Neural progenitor cell (in vitro differentiated cells): Measurements from ENCODE around the gene EGFLAM. TPM values are rescaled to one million over a fixed set of nuclear protein-coding genes. Genes with fewer than 3 reads are reported as not detected.

Experiments
- DNase-seq: peaks from one replicate; pipeline ENCODE4 v3.0.0-alpha.2; 2016; ENCODE audit warnings: low spot score
- H2AFZ ChIP-seq: fragments of 200-600 bp; sonication (generic); replicated peaks from 2 replicates; pipeline ENCODE4 v1.6.1; 2016; ENCODE audit warnings: antibody characterized with exemption
- H3F3A ChIP-seq: fragments of 200-600 bp; sonication (generic); 2 replicates; pipeline ENCODE4 v1.6.1; 2016; ENCODE audit warnings: antibody characterized with exemption, low read depth
- H3K27ac ChIP-seq: fragments of 200-600 bp; sonication (generic); 2 replicates; pipeline ENCODE4 v1.5.1; 2016; ENCODE audit warnings: mild to moderate bottlenecking
- H3K27me3 ChIP-seq: fragments of 200-600 bp; sonication (generic); 2 replicates; pipeline ENCODE4 v1.6.1; 2016; ENCODE audit warnings: mild to moderate bottlenecking, moderate library complexity
- H3K36me3 ChIP-seq: fragments of 200-600 bp; sonication (generic); 2 replicates; pipeline ENCODE4 v1.5.1; 2016
- H3K4me1 ChIP-seq: fragments of 200-600 bp; sonication (generic); 2 replicates; pipeline ENCODE4 v1.6.1; 2016; ENCODE audit warnings: mixed run types
- H3K4me2 ChIP-seq: fragments of 200-600 bp; sonication (generic); 2 replicates; pipeline ENCODE4 v1.6.1; 2016
- H3K4me3 ChIP-seq: fragments of 200-600 bp; sonication (generic); 2 replicates; pipeline ENCODE4 v1.5.1; 2016
- H3K79me2 ChIP-seq: fragments of 200-600 bp; sonication (generic); 2 replicates; pipeline ENCODE4 v1.6.1; 2016; ENCODE audit warnings: low read depth
- H3K9ac ChIP-seq: fragments of 200-600 bp; sonication (generic); 2 replicates; pipeline ENCODE4 v1.6.1; 2016
- H3K9me3 ChIP-seq: fragments of 200-600 bp; sonication (generic); 2 replicates; pipeline ENCODE4 v1.5.1; 2016; ENCODE audit warnings: low read depth
- H4K20me1 ChIP-seq: fragments of 200-600 bp; sonication (generic); 2 replicates; pipeline ENCODE4 v1.6.1; 2016; ENCODE audit warnings: low read depth
- H3K27ac Mint-ChIP-seq: 3 replicates; pipeline ENCODE4 v1.8.0; 2021; ENCODE audit warnings: mixed read lengths
- H3K27me3 Mint-ChIP-seq: 2 replicates; pipeline ENCODE4 v1.8.0; 2022; ENCODE audit warnings: low read depth, mild to moderate bottlenecking, inconsistent platforms, moderate library complexity, mixed read lengths; ENCODE audit not compliant: insufficient read depth
- H3K36me3 Mint-ChIP-seq: 3 replicates; pipeline ENCODE4 v1.8.0; 2021; ENCODE audit warnings: mixed read lengths
- H3K4me1 Mint-ChIP-seq: 3 replicates; pipeline ENCODE4 v1.8.0; 2021; ENCODE audit warnings: mixed read lengths
- H3K4me3 Mint-ChIP-seq: 3 replicates; pipeline ENCODE4 v1.8.0; 2021; ENCODE audit warnings: mild to moderate bottlenecking, moderate library complexity, mixed read lengths
- H3K9me3 Mint-ChIP-seq: 3 replicates; pipeline ENCODE4 v1.8.0; 2020; ENCODE audit warnings: mixed read lengths
- EZH2 ChIP-seq: fragments of 200-600 bp; sonication (generic); IDR thresholded peaks from 2 replicates; pipeline ENCODE4 v1.6.1; 2017; ENCODE audit warnings: antibody characterized with exemption, mild to moderate bottlenecking, moderate library complexity
- EZH2phosphoT487 ChIP-seq: fragments of 200-600 bp; sonication (generic); IDR thresholded peaks from 2 replicates; pipeline ENCODE4 v1.6.1; 2017; ENCODE audit warnings: antibody characterized with exemption
- total RNA-seq: library from RNA; depleted of rRNA; stranded (reverse); fragments of >200 nt; gene quantifications from 2 replicates; pipeline ENCODE4 v1.2.3, GENCODE V29; 2015; ENCODE audit warnings: low replicate concordance
- TF ChIP-seq, protein P1 (sequence below): fragments of 200-600 bp; sonication (generic); IDR thresholded peaks from 2 replicates; pipeline ENCODE4 v1.5.1; 2017; ENCODE audit warnings: antibody characterized with exemption, mild to moderate bottlenecking

Gene EGFLAM
- total RNA-seq, 1 donor from 2014 or later, result 0.69 TPM

DNA sequence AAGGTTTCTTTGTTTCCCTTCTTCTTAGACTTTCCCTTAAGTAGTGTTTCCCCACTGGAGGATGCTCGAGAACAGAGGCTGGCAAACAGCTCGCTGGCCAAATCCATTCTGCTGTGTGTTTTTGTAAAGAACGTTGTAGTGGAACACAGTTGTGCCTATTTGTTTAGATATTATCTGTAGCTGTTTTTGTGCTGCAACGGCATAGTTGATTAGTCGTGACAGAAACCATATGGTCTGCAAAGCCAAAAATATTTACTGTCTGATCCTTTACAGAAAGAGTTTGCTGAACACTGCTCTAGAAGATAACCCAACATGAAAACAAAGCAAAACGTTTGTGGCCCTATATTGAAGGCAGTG, 47.0 kb upstream of the EGFLAM start:
- no peaks in the 10 kb centered on the region for H3K9me3 ChIP-seq
- no peaks in the 10 kb centered on the region for H3K36me3 ChIP-seq
- no peaks in the 10 kb centered on the region for H3K79me2 ChIP-seq
- no peak overlapping the region for H2AFZ ChIP-seq
- no peak overlapping the region for H3K9ac ChIP-seq
- no peak for DNase-seq
- H3K36me3 Mint-ChIP-seq, result no peaks in the 10 kb centered on the region
- H3K4me3 Mint-ChIP-seq, result no peak overlapping the region
- H3K4me3 ChIP-seq, result no peak overlapping the region
- no peaks in the 10 kb centered on the region for H3K9me3 Mint-ChIP-seq
- H3F3A ChIP-seq, result no peaks in the 10 kb centered on the region
- H3K4me2 ChIP-seq, result no peak overlapping the region
- no peaks in the 10 kb centered on the region for H4K20me1 ChIP-seq
- no peak for TF ChIP-seq EZH2
- no peak for TF ChIP-seq EZH2phosphoT487
- TF ChIP-seq, protein P1, sequence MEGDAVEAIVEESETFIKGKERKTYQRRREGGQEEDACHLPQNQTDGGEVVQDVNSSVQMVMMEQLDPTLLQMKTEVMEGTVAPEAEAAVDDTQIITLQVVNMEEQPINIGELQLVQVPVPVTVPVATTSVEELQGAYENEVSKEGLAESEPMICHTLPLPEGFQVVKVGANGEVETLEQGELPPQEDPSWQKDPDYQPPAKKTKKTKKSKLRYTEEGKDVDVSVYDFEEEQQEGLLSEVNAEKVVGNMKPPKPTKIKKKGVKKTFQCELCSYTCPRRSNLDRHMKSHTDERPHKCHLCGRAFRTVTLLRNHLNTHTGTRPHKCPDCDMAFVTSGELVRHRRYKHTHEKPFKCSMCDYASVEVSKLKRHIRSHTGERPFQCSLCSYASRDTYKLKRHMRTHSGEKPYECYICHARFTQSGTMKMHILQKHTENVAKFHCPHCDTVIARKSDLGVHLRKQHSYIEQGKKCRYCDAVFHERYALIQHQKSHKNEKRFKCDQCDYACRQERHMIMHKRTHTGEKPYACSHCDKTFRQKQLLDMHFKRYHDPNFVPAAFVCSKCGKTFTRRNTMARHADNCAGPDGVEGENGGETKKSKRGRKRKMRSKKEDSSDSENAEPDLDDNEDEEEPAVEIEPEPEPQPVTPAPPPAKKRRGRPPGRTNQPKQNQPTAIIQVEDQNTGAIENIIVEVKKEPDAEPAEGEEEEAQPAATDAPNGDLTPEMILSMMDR, result no peak
- no peaks in the 10 kb centered on the region for H3K4me1 Mint-ChIP-seq
- no peak overlapping the region for H3K27ac ChIP-seq
- H3K27me3 ChIP-seq, result no peaks in the 10 kb centered on the region
- no peak overlapping the region for H3K27ac Mint-ChIP-seq
- H3K27me3 Mint-ChIP-seq, result peaks cover 11% of the 10 kb centered on the region
- no peaks in the 10 kb centered on the region for H3K4me1 ChIP-seq

GRCh38 chr5:38212307-38212706, 46.1 kb upstream of the EGFLAM start:
- no peak overlapping the region for H3K9ac ChIP-seq
- no peaks in the 10 kb centered on the region for H3K9me3 Mint-ChIP-seq
- no peaks in the 10 kb centered on the region for H3K27me3 ChIP-seq
- H3K4me1 ChIP-seq, result no peaks in the 10 kb centered on the region
- H3K36me3 Mint-ChIP-seq, result no peaks in the 10 kb centered on the region
- H3K36me3 ChIP-seq, result no peaks in the 10 kb centered on the region
- H3K4me2 ChIP-seq, result no peak overlapping the region
- no peaks in the 10 kb centered on the region for H3F3A ChIP-seq
- H3K79me2 ChIP-seq, result no peaks in the 10 kb centered on the region
- no peak for DNase-seq
- H3K27ac Mint-ChIP-seq, result no peak overlapping the region
- H2AFZ ChIP-seq, result no peak overlapping the region
- H3K27ac ChIP-seq, result no peak overlapping the region
- no peaks in the 10 kb centered on the region for H3K4me1 Mint-ChIP-seq
- H3K27me3 Mint-ChIP-seq, result peaks cover 11% of the 10 kb centered on the region
- H3K9me3 ChIP-seq, result no peaks in the 10 kb centered on the region
- H3K4me3 Mint-ChIP-seq, result no peak overlapping the region
- H3K4me3 ChIP-seq, result no peak overlapping the region
- TF ChIP-seq EZH2phosphoT487 (no peak), EZH2 (no peak)
- TF ChIP-seq, protein P1, result no peak
- no peaks in the 10 kb centered on the region for H4K20me1 ChIP-seq

- H3K27me3 Mint-ChIP-seq, result peaks cover 2% of the 10 kb centered on the region
- TF ChIP-seq, protein P1, result no peak
- TF ChIP-seq EZH2phosphoT487, result no peak
- Histone ChIP-seq H3K4me3 (no peak overlapping the region), H3K4me1 (no peaks in the 10 kb centered on the region), H3K27me3 (no peaks in the 10 kb centered on the region), H3K9me3 (no peaks in the 10 kb centered on the region), H3K9ac (no peak overlapping the region), H3F3A (no peaks in the 10 kb centered on the region), H2AFZ (no peak overlapping the region), H4K20me1 (no peaks in the 10 kb centered on the region), H3K4me2 (no peak overlapping the region), H3K27ac (no peak overlapping the region), H3K79me2 (no peaks in the 10 kb centered on the region), H3K36me3 (no peaks in the 10 kb centered on the region)
- no peaks in the 10 kb centered on the region for H3K36me3 Mint-ChIP-seq
- DNase-seq, result no peak
- H3K27ac Mint-ChIP-seq, result no peak overlapping the region
- H3K9me3 Mint-ChIP-seq, result peaks cover 2% of the 10 kb centered on the region
- H3K4me3 Mint-ChIP-seq, result no peak overlapping the region
- peaks cover 9% of the 10 kb centered on the region for H3K4me1 Mint-ChIP-seq
Measured at GRCh38 chr5:38226091-38226490, 32.3 kb upstream of the EGFLAM start.

GRCh38 chr5:38228914-38229313, 29.4 kb upstream of the EGFLAM start:
- H3K27me3 ChIP-seq, result no peaks in the 10 kb centered on the region
- no peak overlapping the region for H3K4me2 ChIP-seq
- Mint-ChIP-seq H3K27me3 (peaks cover 2% of the 10 kb centered on the region), H3K9me3 (peaks cover under 1% of the 10 kb centered on the region), H3K27ac (no peak overlapping the region), H3K36me3 (no peaks in the 10 kb centered on the region), H3K4me3 (no peak overlapping the region), H3K4me1 (peaks cover 9% of the 10 kb centered on the region)
- no peak overlapping the region for H3K27ac ChIP-seq
- H3K79me2 ChIP-seq, result no peaks in the 10 kb centered on the region
- H3K4me1 ChIP-seq, result no peaks in the 10 kb centered on the region
- no peak overlapping the region for H3K4me3 ChIP-seq
- no peaks in the 10 kb centered on the region for H3F3A ChIP-seq
- no peak overlapping the region for H2AFZ ChIP-seq
- no peak for DNase-seq
- H3K9ac ChIP-seq, result no peak overlapping the region
- no peaks in the 10 kb centered on the region for H3K9me3 ChIP-seq
- no peaks in the 10 kb centered on the region for H4K20me1 ChIP-seq
- TF ChIP-seq EZH2phosphoT487 (no peak), EZH2 (no peak)
- TF ChIP-seq, protein P1, result no peak
- no peaks in the 10 kb centered on the region for H3K36me3 ChIP-seq
